GM12878 (cell line): Measurements from ENCODE around the gene TFR2. TPM values are rescaled to one million over a fixed set of nuclear protein-coding genes. Genes with fewer than 3 reads are reported as not detected.

ENCODE experiments used
- ATF2 ChIP-seq: IDR thresholded peaks from 2 replicates; pipeline ENCODE4 v1.6.1; 2012; ENCODE audit warnings: low read length, inconsistent platforms
- BACH1 ChIP-seq: fragments of 450-650 bp; IDR thresholded peaks from 2 replicates; pipeline ENCODE4 v1.6.1; 2017; ENCODE audit warnings: mild to moderate bottlenecking, borderline replicate concordance
- BMI1 ChIP-seq: fragments of 450-650 bp; IDR thresholded peaks from 2 replicates; pipeline ENCODE4 v1.6.1; 2016; ENCODE audit warnings: mild to moderate bottlenecking, moderate library complexity, borderline replicate concordance
- CHD2 ChIP-seq: IDR thresholded peaks from 2 replicates; pipeline ENCODE4 v1.6.1; 2011; ENCODE audit warnings: low read depth, low read length, improper control_type of control experiment, borderline replicate concordance
- FOXK2 ChIP-seq: fragments of 450-650 bp; IDR thresholded peaks from 2 replicates; pipeline ENCODE4 v1.6.1; 2017; ENCODE audit warnings: mild to moderate bottlenecking, moderate library complexity
- GABPA ChIP-seq: IDR thresholded peaks from 2 replicates; pipeline ENCODE4 v1.6.1; 2014; ENCODE audit warnings: antibody characterized with exemption, low read depth, mild to moderate bottlenecking, inconsistent platforms
- MAX ChIP-seq: IDR thresholded peaks from 2 replicates; pipeline ENCODE4 v1.6.1; 2012; ENCODE audit warnings: low read depth, low read length, improper control_type of control experiment
- NR2C2 ChIP-seq: IDR thresholded peaks from 2 replicates; pipeline ENCODE4 v1.6.1; 2011; ENCODE audit warnings: borderline replicate concordance, low read depth; ENCODE audit not compliant: control insufficient read depth, insufficient read length
- POLR2A ChIP-seq: IDR thresholded peaks from 2 replicates; pipeline ENCODE4 v1.6.1; 2011; ENCODE audit warnings: low read depth, mild to moderate bottlenecking, low read length
- SRF ChIP-seq, 2 experiments: IDR thresholded peaks; 2 replicates each; pipeline ENCODE4 v1.6.1; 2011; ENCODE audit warnings: low read depth in 2 of 2, low read length in 2 of 2, mild to moderate bottlenecking in 1 of 2, moderate library complexity in 1 of 2
- ZBTB33 ChIP-seq: fragments of 450-650 bp; IDR thresholded peaks from 2 replicates; pipeline ENCODE4 v1.6.1; 2017; ENCODE audit warnings: mild to moderate bottlenecking
- ZNF207 ChIP-seq: fragments of 450-650 bp; IDR thresholded peaks from 2 replicates; pipeline ENCODE4 v1.6.1; 2014; ENCODE audit warnings: antibody characterized with exemption, mild to moderate bottlenecking, borderline replicate concordance
- ZNF24 ChIP-seq: fragments of 450-650 bp; IDR thresholded peaks from 2 replicates; pipeline ENCODE4 v1.6.1; 2017; ENCODE audit warnings: antibody characterized with exemption, mild to moderate bottlenecking
- ZNF622 ChIP-seq: fragments of 450-650 bp; IDR thresholded peaks from 2 replicates; pipeline ENCODE4 v1.6.1; 2017; ENCODE audit warnings: mild to moderate bottlenecking, inconsistent platforms
- polyA plus RNA-seq, 11 experiments: library from polyadenylated mRNA; depleted of rRNA in 4 of 11; unstranded in 6 of 11; stranded (reverse) in 5 of 11; fragments of >200 nt; fragmentation: Nextera tagmentation in 4 of 11; fragmentation: Illumina TruSeq in 1 of 11; extraction: Ambion mirVana in 4 of 11; extraction: Trizol in 1 of 11; gene quantifications; 1 replicate in 1 of 11; 2 replicates in 10 of 11; pipeline versions ENCODE4 v1.2.1 to v1.2.3, GENCODE V29; 2011 to 2016; ENCODE audit warnings: inconsistent platforms in 2 of 11, missing spikeins in 2 of 11, low read depth in 1 of 11
- total RNA-seq, 4 experiments: library from RNA; depleted of rRNA in 3 of 4; stranded (reverse); fragments of >200 nt in 3 of 4; fragmentation: Illumina TruSeq in 1 of 4; extraction: Trizol in 1 of 4; gene quantifications; 2 replicates each; pipeline versions ENCODE4 v1.2.1 to v1.2.3, GENCODE V29; 2013 to 2021
- TF ChIP-seq, protein P1 (sequence below): fragments of 450-650 bp; IDR thresholded peaks from 2 replicates; pipeline ENCODE4 v1.6.1; 2018; ENCODE audit warnings: borderline replicate concordance, mild to moderate bottlenecking; ENCODE audit not compliant: partially characterized antibody
- TF ChIP-seq, protein P2 (sequence below): fragments of 450-650 bp; IDR thresholded peaks from 2 replicates; pipeline ENCODE4 v1.6.1; 2018; ENCODE audit warnings: mild to moderate bottlenecking, low read depth, moderate library complexity; ENCODE audit not compliant: partially characterized antibody

Gene TFR2
- total and polyA plus RNA-seq, 10 of the 15 experiments (the other 5 are each of a cell fraction or from before 2014, with no cell fraction given), result 0.30 to 7.2 (median 1.8) TPM

GRCh38 chr7:100585511-100586265 lies 55.7 kb downstream of the TFR2 start, which contains the start of gene LRCH4 (continued):
- TF ChIP-seq ZNF207, result peak; percentile 95; the same call in 1 of the 2 replicates
- TF ChIP-seq GABPA, result no peak
- no peak for TF ChIP-seq SRF (IDR thresholded peaks at IDR 0.05; ENCODE audit: low read depth in 2 of 2, low read length in 2 of 2)
- TF ChIP-seq ZBTB33, result no peak
- no peak for TF ChIP-seq MAX
- TF ChIP-seq BACH1, result peak; percentile 93
- no peak for TF ChIP-seq FOXK2
- TF ChIP-seq, protein P1, sequence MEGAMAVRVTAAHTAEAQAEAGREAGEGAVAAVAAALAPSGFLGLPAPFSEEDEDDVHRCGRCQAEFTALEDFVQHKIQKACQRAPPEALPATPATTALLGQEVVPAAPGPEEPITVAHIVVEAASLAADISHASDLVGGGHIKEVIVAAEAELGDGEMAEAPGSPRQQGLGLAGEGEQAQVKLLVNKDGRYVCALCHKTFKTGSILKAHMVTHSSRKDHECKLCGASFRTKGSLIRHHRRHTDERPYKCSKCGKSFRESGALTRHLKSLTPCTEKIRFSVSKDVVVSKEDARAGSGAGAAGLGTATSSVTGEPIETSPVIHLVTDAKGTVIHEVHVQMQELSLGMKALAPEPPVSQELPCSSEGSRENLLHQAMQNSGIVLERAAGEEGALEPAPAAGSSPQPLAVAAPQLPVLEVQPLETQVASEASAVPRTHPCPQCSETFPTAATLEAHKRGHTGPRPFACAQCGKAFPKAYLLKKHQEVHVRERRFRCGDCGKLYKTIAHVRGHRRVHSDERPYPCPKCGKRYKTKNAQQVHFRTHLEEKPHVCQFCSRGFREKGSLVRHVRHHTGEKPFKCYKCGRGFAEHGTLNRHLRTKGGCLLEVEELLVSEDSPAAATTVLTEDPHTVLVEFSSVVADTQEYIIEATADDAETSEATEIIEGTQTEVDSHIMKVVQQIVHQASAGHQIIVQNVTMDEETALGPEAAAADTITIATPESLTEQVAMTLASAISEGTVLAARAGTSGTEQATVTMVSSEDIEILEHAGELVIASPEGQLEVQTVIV, result no peak
- no peak for TF ChIP-seq CHD2
- TF ChIP-seq ATF2, result no peak
- no peak for TF ChIP-seq BMI1
- TF ChIP-seq, protein P2, sequence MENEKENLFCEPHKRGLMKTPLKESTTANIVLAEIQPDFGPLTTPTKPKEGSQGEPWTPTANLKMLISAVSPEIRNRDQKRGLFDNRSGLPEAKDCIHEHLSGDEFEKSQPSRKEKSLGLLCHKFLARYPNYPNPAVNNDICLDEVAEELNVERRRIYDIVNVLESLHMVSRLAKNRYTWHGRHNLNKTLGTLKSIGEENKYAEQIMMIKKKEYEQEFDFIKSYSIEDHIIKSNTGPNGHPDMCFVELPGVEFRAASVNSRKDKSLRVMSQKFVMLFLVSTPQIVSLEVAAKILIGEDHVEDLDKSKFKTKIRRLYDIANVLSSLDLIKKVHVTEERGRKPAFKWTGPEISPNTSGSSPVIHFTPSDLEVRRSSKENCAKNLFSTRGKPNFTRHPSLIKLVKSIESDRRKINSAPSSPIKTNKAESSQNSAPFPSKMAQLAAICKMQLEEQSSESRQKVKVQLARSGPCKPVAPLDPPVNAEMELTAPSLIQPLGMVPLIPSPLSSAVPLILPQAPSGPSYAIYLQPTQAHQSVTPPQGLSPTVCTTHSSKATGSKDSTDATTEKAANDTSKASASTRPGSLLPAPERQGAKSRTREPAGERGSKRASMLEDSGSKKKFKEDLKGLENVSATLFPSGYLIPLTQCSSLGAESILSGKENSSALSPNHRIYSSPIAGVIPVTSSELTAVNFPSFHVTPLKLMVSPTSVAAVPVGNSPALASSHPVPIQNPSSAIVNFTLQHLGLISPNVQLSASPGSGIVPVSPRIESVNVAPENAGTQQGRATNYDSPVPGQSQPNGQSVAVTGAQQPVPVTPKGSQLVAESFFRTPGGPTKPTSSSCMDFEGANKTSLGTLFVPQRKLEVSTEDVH, result no peak
- TF ChIP-seq ZNF622, result no peak
- TF ChIP-seq NR2C2, result no peak
- TF ChIP-seq ZNF24, result no peak
- TF ChIP-seq POLR2A, result peak; percentile 99
